Fibroblast of mammary gland (primary cell): ENCODE measurements around the gene RALGAPB.

ENCODE experiments used
- DNase-seq: peaks from one replicate; pipeline ENCODE4 v3.0.0-alpha.2; 2010; ENCODE audit warnings: low read depth
- H3K4me3 ChIP-seq: 2 replicates; pipeline ENCODE4 v1.5.1; 2011; ENCODE audit warnings: low read depth, mild to moderate bottlenecking, low read length, moderate library complexity; ENCODE audit not compliant: control insufficient read depth
- TF ChIP-seq, protein P1 (sequence below): conservative IDR thresholded peaks from 2 replicates; pipeline ENCODE4 v1.5.1; 2011; ENCODE audit warnings: low read depth, low read length, inconsistent platforms; ENCODE audit not compliant: control insufficient read depth, insufficient read depth

The RALGAPB gene

DNA sequence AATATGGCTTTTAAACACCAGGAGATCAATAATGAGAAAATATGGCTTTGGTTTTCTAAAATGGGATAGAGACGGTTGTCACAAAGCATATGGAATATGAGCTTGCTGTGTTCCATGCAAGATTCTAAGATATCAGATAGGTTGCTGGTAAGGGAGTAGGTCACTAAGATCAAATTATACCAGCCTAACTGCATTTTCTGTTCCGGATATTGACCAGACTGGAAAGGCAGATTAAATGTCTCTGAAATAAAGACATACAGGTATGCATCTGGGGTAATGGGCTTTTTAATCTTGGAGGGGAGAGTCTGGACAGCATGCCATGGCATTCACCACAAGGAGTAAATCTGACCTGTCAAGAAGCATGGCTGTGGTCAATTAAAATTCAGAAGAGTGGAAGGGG lies 73.1 kb downstream of the RALGAPB start:
- no peak overlapping the region for H3K4me3 ChIP-seq
- no peak for DNase-seq
- TF ChIP-seq, protein P1, sequence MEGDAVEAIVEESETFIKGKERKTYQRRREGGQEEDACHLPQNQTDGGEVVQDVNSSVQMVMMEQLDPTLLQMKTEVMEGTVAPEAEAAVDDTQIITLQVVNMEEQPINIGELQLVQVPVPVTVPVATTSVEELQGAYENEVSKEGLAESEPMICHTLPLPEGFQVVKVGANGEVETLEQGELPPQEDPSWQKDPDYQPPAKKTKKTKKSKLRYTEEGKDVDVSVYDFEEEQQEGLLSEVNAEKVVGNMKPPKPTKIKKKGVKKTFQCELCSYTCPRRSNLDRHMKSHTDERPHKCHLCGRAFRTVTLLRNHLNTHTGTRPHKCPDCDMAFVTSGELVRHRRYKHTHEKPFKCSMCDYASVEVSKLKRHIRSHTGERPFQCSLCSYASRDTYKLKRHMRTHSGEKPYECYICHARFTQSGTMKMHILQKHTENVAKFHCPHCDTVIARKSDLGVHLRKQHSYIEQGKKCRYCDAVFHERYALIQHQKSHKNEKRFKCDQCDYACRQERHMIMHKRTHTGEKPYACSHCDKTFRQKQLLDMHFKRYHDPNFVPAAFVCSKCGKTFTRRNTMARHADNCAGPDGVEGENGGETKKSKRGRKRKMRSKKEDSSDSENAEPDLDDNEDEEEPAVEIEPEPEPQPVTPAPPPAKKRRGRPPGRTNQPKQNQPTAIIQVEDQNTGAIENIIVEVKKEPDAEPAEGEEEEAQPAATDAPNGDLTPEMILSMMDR: no peak

DNA sequence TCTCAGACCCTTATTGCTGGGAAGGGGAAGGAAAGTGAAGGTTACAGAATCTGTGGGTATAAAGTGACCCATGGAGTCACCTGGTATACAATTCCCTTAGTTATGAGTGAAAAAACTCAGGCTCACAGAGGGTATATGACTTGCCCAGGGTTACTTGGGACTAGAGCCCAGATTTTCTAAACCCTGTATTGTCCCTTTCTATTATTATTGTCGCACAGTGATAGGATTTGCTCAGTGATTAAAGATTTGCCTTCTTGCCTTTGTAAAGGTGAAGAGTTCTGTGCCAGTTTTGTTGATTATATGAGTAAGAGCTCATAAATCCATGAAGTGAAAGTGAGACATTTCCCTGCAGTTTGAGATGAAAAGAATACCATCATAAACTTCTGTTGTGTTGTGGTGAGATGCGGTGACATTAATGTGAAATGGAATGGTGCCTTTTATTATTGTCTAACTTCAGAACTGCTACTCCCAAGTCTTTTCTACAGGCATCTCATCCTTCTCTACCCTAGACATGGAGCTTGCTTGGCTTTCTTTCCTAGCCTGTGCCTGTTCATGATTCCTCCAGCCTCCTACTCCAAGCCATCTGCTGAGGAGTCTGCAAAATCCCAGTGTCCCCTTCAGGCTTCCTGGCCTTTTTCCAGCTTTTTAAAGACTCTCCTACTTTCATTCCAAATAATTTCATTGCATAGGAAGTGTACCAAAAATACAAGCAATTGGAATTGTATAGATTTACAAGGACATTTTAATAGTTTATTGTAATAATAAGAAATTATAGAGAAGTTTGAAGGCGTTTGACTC lies 74.8 kb downstream of the RALGAPB start:
- DNase-seq: no peak
- no peak overlapping the region for H3K4me3 ChIP-seq
- TF ChIP-seq, protein P1: no peak

DNA sequence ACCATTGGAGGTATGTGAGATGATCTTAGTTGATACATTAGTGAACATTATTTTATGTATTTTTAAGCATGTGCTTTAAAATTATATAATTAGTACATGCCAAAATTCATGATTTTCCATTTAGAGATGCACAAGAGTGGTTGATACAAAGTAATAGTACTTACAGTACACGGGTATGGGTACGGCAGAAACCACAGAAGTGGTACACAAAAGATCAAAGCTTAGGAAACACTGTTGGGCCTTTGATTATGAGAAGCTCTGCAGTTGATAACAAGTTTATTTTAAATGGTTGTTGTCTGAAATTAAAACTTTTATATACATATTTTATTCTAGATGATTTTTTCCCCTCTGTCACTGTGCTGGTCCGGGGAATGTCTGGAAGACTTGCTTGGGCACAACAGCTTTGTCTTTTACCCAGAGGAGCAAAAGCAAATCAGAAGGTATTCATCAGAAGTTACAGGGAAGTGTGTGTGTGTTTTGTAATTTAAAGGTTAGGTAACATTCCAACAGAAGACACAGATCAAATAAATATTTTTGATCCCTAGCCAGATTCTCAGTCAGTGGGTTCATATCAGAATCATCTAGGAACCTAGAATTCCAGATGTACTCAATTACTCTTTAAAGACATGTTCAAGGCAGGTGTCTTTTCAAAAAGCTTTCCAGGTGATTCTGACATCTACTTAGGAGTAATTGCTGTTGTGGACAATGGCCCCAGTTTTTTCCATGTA lies 75.9 kb downstream of the RALGAPB start:
- no peak overlapping the region for H3K4me3 ChIP-seq
- DNase-seq: no peak
- TF ChIP-seq, protein P1: no peak

DNA sequence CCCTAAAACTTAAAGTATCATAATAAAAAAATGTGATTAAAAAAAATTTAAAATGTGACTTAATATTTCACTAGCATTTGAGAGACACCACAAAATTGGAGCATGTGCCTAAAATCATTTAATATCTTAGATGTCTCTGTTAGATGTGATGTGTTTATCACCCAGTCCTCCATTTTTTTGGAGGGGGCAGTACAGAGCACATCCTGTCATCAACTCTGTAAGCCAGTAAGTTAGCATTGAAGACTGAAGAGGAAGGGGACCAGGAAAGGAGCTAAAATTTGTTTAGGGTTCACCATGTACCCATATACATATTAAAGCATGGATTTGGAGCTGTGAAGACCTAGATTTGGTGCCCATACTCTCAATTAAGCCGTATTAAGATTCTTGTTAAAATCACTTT lies 77.6 kb downstream of the RALGAPB start:
- no peak overlapping the region for H3K4me3 ChIP-seq
- DNase-seq: no peak
- TF ChIP-seq, protein P1: peak; percentile 17

DNA sequence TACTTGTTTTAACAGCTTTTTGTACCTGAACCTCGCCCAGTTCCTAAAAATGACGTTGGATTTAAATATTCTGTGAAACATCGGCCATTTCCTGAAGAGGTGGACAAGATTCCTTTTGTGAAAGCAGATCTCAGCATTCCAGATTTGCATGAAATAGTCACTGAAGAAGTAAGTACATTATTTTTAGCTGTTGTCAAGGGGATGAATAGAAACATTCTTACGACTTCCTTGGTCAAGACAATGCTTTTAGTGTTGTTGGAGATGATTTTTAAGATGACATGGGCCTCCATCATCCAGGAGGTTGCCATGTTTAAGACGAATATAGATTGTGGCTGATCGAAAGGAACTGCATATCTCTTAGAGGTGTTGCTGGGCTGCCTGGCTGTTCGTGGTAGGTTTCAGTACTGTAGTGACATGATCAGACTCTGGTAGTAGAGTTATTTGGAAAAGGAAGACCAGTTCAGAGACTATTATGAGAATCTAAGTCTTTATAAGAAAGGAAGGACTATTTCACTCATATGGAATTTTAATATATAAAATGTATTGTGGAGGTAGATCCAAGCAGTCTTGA lies 78.5 kb downstream of the RALGAPB start:
- TF ChIP-seq, protein P1: no peak
- no peak overlapping the region for H3K4me3 ChIP-seq
- DNase-seq: no peak

GRCh38 chr20:38554986-38555385 lies 82.3 kb downstream of the RALGAPB start:
- H3K4me3 ChIP-seq: no peak overlapping the region
- no peak for DNase-seq
- TF ChIP-seq, protein P1: no peak
